ENCODE measurements around the gene PRKCI.
"Not testable (repeated sequence)": the region's sequence is repeated elsewhere in the genome, so short reads cannot be mapped to it uniquely, and the experiment has no call there.

The PRKCI gene

DNA sequence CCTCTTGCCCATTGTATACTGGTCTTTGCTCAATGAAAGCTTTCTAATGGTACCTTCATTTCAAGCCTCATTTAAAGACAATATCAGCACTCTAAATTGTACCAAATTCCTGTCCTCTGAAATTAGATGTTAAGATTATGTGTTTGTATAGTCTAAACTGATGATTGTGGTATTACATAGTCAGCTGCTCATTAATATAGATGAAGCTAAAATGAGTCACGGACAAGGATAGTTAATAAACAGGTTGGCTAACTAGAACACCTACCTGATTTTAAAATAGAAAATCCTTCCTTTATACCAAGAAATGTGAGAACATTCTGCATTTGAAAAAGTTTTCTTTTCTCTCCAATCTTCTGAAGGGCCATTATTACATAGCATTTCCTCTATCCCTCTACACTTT is 2.9 kb downstream of the PRKCI start:
- DNase-seq = no peak

DNA sequence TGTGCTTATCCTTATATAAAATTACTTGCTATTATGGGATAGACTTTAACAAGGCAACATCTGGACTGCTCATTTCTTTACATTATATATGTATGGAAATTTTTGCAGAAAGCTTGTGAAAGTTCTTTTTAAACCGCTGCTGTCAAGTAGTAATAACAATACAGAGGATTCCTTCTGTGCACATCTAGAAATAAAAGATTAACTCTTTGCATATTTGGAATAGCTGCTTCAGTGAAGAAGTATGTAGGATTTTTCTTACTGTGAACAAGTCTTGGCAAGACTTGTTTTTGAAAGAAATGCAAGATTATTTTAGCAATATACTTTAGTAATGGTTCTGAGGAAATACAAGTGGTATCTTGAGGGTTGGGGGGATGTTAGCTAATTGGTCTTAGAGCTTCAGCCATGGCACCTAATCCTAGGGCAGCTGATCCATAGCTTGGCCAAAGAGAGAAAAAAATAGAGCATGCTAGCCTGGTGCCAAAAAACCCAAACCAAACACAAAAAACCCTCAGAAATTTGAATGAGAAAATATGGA is 4.3 kb downstream of the PRKCI start:
- DNase-seq = no peak

DNA sequence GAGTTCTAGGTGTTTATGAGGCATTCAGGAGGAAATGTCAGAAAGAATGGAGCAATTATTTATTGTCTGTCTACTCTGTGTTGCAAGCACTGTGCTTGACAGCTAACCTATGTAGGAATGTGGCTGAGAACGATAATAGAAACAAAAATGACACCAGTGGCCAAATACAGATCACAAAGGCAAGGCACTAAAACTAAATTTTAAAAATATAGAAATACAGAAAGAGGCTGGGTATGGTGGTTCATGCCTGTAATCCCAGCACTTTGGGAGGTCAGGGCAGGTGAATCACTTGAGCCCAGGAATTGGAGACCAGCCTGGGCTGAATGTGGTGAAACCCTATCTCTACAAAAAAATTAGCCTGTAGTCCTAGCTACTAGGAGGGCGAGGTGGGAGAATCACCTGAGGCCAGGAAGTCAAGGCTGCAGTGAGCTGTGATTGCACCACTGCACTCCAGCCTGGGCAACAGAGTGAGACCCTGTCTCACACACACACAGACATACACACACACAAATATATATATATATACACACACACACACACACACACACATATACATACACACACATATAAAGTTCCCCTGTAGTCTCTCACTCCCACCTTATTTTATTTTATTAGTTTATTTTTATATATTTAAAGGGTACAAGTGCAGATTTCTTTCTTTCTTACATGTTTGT is 6.0 kb downstream of the PRKCI start:
- DNase-seq = no peak

DNA sequence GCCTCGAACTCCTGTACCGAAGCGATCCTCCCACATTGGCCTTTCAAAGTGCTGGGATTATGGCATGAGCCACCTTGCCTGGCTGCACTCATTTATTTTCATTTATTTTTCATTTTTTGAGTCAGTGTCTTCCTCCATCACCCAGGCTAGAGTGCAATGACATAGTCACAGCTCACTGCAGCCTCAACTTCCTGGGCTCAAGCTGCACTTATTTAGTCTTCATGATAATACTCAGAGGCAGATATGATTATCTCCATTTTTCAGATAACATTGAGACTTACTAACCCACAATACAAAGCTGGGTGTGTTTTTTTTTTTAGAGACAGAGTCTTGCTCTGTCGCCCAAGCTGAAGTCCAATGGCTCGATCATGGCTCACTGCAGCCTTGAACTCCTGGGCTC is 10.0 kb downstream of the PRKCI start:
- DNase-seq = no peak

DNA sequence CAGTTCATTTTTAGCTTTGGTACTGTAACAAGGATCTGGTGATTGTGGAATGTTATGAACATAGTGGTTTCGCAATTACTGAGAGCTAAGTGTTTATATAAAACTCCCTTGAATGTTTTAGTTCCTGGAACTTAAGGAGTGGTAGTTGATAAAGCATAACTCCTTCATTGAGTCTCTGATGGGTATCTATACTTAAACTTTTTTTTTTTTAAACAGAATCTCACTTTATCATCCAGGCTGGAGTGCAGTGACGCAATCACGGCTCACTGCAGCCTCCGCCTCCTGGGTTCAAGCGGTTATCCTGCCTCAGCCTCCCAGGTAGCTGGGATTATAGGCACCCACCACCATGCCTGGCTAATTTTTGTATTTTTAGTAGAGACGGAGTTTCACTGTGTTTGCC is 11.3 kb downstream of the PRKCI start:
- peak; percentile 32 for DNase-seq

DNA sequence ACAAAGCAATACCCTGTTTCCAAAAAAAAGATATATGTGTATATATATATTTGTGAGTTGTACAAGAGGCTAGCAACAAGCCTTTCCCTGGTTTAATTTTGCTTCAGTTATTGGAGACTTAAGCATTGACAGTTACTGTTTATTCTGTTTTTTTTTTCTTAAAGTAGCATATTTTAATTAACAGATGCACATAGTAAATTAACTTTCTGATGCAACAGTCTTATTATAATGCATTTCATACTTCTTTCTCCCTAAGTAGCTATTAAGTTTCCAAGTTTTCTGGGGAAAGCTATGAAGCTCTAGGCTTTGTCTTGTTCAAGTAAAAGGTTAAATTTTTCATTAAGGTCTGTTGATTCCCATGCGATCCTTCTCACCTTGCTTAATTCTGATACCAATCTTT is 17.9 kb downstream of the PRKCI start:
- no peak for DNase-seq

DNA sequence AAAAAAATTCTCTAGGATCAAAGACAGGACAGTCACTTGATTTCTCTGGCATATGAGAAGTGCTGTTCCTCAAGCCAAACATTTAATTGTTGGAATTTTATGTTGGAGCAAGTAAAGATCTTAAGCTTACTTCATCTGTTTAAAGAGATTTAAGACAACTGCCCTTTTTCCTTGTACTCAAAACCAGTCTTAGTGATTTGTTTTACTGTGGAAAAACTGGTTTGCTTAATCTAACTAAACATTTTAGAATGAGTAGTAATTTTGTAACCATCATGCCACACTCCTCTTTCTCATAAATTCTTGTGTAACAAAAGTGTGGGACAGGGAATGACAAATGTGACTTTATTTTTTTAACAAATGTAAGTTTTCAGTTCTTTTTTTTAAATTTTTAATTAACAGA is 18.4 kb downstream of the PRKCI start:
- DNase-seq = no peak

DNA sequence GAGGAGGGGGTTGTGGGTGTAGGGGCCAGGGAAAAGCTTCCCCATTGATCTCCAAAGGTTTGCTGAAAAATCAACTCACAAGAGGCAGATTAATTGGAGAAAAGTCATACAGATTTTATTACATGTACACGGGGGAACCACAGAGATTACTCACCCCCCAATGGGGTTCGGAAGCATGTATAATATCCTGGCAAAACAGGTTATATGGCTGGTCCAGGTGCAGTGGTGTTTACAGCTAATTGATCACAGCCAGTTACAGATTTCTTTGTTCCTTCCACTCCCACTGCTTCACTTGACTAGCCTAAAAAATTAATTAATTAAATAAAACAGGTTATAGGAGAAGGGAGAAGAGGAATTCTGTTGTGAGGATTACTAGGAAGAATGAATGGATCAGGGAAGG is 22.4 kb downstream of the PRKCI start:
- DNase-seq = no peak

DNA sequence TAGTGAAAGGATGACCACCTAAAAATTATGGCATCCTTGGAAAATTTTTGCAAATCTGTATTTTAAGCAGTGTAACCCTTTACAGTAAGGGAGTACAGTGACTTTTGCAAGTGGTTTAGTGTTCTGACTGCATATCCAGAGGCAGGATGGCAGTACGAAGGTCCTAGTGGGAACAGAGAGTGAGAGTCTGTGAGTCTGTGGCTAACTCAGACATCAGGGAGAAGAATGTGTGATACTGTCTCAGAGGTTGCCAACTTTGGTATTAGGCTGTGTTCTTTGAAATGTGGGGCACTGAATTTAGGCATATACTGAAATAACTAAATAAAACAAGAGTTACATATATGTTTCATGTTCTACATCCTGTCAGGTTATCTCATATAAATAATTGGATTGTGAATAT is 25.7 kb downstream of the PRKCI start:
- DNase-seq = no peak

DNA sequence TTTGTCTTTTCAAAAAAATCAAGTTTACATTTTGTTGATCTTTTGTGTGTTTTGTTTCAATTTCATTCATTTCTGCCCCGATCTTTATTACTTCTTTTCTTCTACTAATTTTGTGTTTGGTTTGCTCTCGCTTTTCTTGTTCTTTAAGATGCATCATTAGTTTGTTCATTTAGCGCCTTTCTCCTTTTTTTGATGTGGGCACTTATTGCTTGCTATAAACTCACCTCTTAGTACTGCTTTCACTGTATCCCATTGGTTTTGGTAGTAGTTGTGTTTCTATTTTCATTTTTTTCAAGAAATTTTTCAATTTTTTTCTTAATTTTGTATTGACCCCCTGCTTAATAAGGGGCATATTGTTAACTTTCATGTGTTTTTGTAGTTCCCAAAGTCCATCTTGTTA is 34.4 kb downstream of the PRKCI start:
- no peak for DNase-seq

DNA sequence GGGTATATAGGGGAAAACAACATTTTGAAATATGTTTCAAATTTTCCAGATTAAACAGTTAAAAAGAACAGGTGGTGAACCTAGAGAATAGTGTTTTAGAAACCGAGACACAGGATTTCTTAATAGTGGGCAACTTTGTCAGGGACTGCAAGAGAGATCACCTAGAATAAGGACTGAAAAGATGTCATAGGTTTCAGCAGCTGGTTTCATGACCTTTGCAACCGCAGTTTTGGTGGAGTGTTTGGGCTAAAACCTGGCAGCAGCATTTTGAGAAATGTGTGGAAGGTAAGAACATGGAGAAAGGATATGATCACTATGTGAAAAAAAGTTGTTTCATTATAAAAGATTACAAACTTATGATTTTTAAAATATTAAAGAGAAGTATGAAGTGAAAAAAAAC is 34.9 kb downstream of the PRKCI start:
- DNase-seq = no peak

DNA sequence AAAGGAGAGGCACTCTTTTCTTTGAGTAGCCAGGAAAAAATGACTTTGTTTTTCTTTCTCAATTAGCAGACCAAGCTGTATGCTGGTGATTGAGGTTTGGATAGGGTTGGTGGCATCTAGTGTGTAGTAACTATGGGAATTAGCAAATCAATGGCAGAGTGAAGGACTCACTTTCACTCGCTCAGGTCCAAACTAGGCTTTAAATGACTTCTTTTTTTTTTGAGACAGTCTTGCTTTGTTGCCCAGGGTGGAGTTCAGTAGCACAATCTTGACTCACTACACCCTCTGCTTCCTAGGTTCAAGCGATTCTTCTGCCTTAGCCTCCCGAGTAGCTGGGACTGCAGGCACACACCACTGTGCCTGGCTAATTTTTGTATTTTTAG is 35.9 kb downstream of the PRKCI start:
- DNase-seq = no peak

DNA sequence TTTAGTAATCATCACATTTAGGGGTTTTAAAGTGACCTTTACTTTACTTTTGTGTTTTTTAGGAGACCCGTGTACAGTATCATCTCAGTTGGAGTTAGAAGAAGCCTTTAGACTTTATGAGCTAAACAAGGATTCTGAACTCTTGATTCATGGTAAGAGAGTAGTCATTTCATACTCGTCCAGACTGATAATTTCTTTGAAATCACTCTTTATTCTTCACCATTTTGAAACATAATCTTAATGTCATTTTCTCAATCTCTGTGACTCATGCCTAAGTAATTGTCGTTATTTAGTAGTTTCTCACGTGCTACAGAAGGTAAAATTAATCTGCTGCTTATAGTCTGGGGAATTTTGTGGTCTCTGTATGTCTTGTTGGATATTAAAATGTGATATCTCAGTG is 37.7 kb downstream of the PRKCI start:
- no peak for DNase-seq

DNA sequence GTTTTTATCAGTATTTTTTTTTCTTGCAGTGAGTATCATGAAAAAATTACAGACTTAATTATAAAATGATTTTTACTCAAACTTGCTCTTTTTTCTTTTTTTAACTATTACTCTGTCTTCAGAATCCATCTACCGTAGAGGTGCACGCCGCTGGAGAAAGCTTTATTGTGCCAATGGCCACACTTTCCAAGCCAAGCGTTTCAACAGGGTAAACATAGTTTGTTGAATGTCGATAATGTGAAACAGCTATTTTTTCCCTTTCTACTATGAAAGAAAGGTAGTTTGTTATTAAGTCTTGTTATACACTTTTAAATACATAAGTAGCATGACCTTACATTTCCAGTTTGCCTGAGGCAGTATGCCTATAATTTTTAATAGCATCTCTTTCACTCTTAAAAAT is 45.6 kb downstream of the PRKCI start:
- DNase-seq = no peak

DNA sequence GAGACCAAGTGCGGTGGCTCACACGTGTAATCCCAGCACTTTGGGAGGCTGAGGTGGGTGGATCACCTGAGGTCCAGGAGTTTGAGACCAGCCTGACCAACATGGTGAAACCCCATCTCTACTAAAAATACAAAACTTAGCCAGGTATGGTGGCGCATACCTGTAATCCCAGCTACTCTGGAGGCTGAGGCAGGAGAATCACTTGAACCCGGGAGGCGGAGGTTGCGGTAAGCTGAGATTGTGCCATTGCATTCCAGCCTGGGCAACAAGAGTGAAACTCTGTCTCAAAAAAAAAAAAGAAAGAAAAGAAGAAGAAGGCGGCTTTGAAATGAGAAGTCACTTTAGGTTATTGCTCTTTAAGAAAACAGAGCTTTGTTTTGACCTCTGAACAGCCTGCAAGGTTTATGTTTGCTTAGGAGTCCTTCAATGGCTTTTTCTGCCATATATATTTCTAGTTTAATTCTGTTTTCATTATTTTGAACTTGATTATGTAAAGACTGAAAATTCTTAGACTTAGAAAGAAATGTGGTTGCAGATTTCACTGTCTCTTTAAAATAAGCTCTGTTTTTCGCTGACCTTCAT is 47.5 kb downstream of the PRKCI start:
- not testable (repeated sequence) for DNase-seq

DNA sequence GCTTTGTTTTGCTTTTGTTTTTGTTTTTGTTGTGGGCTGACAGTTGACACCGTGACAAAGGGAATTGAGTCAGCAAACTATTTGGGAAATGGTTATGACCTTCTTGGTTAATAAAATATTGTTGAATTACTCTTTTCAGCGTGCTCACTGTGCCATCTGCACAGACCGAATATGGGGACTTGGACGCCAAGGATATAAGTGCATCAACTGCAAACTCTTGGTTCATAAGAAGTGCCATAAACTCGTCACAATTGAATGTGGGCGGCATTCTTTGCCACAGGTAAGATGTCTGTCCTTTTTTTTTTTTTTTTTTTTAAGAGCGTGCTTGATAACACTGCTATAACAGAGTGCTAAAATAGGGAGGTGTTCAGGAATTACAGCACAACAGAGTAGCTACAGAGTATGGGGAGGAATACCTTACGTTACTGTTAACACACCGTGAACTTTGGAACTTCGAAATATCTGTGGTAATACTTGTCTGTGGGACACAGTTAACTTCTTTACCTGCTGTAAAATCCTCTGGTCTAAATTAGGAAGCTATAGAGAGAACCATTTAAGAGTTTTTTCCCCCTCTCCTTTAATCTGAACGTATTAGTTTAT is 48.2 kb downstream of the PRKCI start:
- DNase-seq = no peak

DNA sequence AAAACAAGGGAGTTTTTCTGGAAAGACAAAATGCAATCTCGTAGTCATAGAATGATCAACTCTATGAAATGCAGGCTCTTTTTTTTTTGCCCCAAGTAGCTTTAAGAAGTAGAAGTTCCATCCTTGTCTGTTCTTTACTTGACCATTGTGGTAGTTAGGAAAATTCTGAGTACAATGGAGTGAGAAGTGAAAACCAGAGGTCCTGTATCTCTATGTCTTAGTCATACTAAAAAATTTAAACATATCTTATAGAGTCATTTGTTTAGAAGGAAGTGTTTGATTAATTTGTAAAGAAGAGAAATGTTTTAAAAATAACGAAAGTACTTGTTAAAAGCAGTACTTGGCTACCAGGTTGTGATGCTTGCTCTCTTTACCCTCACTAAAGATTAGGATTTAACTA is 52.4 kb downstream of the PRKCI start:
- DNase-seq = no peak

DNA sequence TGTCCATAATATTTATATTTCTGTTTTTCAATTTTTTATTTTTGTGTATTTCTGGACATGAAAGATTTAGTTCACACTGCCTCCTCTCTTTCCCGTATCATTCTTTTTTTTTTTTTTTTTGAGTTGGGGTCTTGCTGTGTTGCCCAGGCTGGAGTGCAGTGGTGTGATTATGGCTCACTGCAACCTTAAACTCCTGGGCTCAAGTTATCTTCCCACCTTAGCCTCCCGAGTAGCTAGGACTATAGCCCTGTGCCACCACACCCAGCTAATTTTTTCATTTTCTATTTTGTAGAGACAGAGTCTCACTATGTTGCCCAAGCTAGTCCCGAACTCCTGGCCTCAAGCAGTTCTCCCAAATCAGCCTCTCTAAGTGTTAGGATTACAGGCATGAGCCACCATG is 53.6 kb downstream of the PRKCI start:
- no peak for DNase-seq

DNA sequence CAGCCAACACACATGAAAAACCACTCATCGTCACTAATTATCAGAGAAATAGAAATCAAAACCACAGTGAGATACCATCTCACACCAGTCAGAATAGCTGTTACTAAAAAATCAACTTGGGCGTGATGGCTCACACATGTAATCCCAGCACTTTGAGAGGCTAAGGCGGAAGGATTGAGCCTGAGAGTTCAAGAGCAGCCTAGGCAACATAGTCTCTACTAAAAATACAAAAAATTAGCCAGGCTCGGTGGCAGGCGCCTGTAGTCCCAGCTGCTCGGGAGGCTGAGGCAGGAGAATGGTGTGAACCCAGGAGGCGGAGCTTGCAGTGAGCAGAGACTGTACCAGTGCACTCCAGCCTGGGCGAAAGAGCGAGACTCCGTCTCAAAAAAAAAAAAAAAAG is 55.1 kb downstream of the PRKCI start:
- DNase-seq = not testable (repeated sequence)

DNA sequence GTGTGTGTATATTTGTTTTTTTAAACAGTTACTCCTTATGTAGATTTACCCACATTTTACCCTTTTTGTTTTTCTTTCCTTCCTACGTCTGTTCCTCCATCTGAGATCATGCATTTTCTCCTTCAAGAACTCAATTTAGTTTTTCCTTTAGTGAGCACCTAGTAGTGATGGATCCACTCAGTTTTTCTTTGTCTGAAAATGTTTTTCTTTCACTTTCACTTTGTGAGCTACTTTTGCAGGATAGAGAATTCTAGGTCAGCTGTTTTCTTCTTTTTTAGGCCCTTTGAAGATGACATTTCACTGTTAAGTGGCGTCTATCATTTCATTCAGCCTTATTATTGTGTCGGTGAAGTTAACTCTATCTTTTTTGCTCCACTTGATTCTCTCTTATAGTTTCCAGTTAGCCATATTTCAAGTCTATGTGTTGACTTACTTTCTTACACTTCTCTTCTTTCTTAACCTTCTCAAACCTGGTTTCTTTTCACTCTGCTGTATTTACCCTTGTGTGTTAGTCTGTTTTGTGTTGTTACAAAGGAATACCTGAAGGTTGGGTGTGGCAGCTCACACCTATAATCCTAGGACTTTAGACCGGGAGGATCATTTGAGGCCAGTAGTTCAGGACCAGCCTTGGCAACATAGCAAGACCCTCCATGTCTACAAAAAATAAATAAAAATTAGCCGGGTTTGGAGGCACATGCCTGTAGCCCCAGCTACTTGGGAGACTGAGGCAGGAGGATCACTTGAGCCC is 55.8 kb downstream of the PRKCI start:
- DNase-seq = no peak

DNA sequence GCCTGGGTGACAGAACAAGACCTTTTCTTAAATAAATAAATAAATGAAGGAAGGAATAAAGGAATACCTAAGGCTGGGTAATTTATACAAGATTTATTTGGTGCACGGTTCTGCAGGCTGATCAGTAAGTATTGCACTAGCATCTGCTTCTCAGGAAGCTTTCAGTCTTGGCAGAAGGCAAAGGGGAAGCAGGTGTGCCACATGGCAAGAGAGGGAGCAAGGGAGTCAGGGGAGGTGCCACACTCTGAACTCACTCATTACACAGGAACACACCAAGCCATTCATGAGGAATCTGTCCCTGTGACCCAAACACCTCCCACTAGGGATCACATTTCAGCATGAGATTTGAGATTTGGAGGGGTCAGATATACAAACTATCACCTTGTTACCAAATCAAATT is 56.4 kb downstream of the PRKCI start:
- no peak for DNase-seq

DNA sequence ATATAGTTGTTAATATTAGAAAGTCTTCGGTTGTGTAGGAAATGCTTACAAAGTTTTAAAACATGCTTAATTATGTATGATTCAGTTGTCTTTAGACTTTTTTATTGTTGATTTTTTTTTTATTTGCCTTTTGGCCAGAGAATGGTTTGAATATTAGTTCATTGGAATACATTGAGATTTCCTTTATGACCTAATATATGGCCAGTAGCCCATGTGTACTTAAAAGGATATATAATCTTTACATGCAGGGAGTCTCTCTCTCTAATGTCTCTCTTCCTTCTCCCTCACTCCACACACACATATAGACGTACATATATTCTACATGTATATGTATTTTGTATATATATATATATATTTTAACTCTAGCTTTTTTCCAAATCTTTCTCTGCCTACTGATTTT is 68.0 kb downstream of the PRKCI start:
- no peak for DNase-seq

DNA sequence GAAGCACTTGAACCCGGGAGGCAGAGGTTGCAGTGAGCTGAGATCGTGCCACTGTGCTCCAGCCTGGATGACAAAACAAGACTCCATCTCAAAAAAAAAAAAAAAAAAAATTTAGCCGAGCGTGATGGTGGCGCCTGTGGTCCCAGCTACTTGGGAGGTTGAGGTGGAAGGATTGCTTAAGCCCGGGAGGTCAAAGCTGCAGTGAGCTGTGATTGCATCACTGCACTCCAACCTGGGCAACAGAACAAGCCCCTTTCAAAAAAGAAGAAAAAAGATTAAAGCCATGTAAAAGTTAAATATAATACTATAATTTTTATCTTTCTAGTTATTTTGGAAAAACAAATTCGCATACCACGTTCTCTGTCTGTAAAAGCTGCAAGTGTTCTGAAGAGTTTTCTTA is 73.4 kb downstream of the PRKCI start:
- no peak for DNase-seq

DNA sequence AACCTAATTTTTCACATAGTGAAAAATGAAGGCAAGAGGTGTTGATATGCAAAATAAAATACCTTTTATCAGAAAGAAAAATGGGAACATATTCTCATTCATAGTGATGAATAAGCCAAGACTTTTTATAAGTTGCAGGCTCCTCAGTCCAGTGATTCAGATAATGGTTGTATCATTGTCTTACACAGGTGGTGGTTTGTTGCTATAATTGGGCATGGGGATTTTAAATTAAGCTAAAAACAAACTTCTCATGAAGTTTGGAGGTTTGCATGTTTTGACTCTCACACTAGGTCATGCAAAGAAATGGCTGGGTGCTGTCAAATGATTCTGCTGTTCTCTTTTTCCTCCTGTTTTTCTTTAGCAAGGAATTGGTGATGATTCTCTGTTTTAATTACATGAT is 74.5 kb downstream of the PRKCI start:
- DNase-seq = no peak
